ENCODE results near the gene SPIRE1.

- no peak for TF ChIP-seq CTCF (IDR thresholded peaks at IDR 0.05)
- TF ChIP-seq POLR2A (IDR thresholded peaks at IDR 0.05) = no peak
Measured at GRCh38 chr18:12686100-12686499, 28.2 kb upstream of the SPIRE1 start.

Data from tibial nerve (tissue), 3 donors.